ENCODE data around the gene RFC4.
"Not testable (repeated sequence)": the region's sequence is repeated elsewhere in the genome, so short reads cannot be mapped to it uniquely, and the experiment has no call there.

RFC4 gene

GRCh38 chr3:186806089-186807055 lies at the start of gene RFC4:
TSS of gene RFC4 (minus strand) at chr3:186806482. CDS start at chr3:186804713, 1,769 bp downstream.
- peak; percentile 68 for DNase-seq

GRCh38 chr3:186854954-186855353 lies 48.7 kb upstream of the RFC4 start:
- no peak for DNase-seq

GRCh38 chr3:186854146-186854545 lies 47.9 kb upstream of the RFC4 start:
- no peak for DNase-seq

GRCh38 chr3:186852994-186853393 lies 46.7 kb upstream of the RFC4 start:
- DNase-seq: no peak

GRCh38 chr3:186851835-186852234 lies 45.6 kb upstream of the RFC4 start:
- DNase-seq: not testable (repeated sequence)

- no peak for DNase-seq
These were observed 43.2 kb upstream of the RFC4 start for GRCh38 chr3:186849374-186849975.

- no peak for DNase-seq
These were observed 41.2 kb upstream of the RFC4 start for GRCh38 chr3:186847437-186847836.

GRCh38 chr3:186845756-186846155 lies 39.5 kb upstream of the RFC4 start:
- DNase-seq: no peak

- DNase-seq: no peak
These were observed 38.6 kb upstream of the RFC4 start for GRCh38 chr3:186844908-186845307.

GRCh38 chr3:186843039-186843432 lies 36.8 kb upstream of the RFC4 start:
- DNase-seq: no peak

- DNase-seq: no peak
These were observed 36.2 kb upstream of the RFC4 start, which contains the start of gene ADIPOQ for GRCh38 chr3:186842426-186843038. TSS of gene ADIPOQ (plus strand) at chr3:186842710. CDS start at chr3:186853059, 10,349 bp downstream.

- DNase-seq: no peak
These were observed 35.3 kb upstream of the RFC4 start for GRCh38 chr3:186841620-186842019.

GRCh38 chr3:186839874-186840641 lies 33.8 kb upstream of the RFC4 start:
- no peak for DNase-seq

- no peak for DNase-seq
These were observed 26.0 kb upstream of the RFC4 start for GRCh38 chr3:186832276-186832675.

- DNase-seq: no peak
These were observed 25.5 kb upstream of the RFC4 start for GRCh38 chr3:186831798-186832197.

- DNase-seq: no peak
These were observed 22.1 kb upstream of the RFC4 start for GRCh38 chr3:186828340-186828739.

GRCh38 chr3:186826976-186827857 lies 20.9 kb upstream of the RFC4 start:
- DNase-seq: peak; percentile 70

GRCh38 chr3:186826410-186826975 lies 20.2 kb upstream of the RFC4 start:
- no peak for DNase-seq

- no peak for DNase-seq
These were observed 19.7 kb upstream of the RFC4 start for GRCh38 chr3:186825872-186826409.

GRCh38 chr3:186825294-186825821 lies 19.1 kb upstream of the RFC4 start:
- no peak for DNase-seq
